Transverse colon (tissue), 4 donors: ENCODE data around the gene LGALS4.

ENCODE experiments used
- CTCF ChIP-seq, 5 experiments: fragments of 200-600 bp in 3 of 5; fragments of 450-650 bp in 2 of 5; sonication (generic) in 3 of 5; IDR thresholded peaks; 1 replicate in 2 of 5; 2 replicates in 3 of 5; pipeline ENCODE4 v1.5.1; 2016 to 2017; ENCODE audit warnings: antibody characterized with exemption in 5 of 5, inconsistent platforms in 3 of 5, mild to moderate bottlenecking in 2 of 5, moderate library complexity in 1 of 5
- POLR2AphosphoS5 ChIP-seq, 3 donors: sonication (generic); formaldehyde crosslinking; IDR thresholded peaks; one replicate each; pipeline ENCODE4 v1.6.1; 2016; ENCODE audit warnings: antibody characterized with exemption in 3 of 3

GRCh38 chr19:38833092-38833425 is 20.3 kb upstream of the LGALS4 start:
- no peak for TF ChIP-seq CTCF (IDR thresholded peaks at IDR 0.05)
- TF ChIP-seq POLR2AphosphoS5 (IDR thresholded peaks at IDR 0.05), result no peak
